ENCODE data around the gene SRCIN1.

Gene SRCIN1

DNA sequence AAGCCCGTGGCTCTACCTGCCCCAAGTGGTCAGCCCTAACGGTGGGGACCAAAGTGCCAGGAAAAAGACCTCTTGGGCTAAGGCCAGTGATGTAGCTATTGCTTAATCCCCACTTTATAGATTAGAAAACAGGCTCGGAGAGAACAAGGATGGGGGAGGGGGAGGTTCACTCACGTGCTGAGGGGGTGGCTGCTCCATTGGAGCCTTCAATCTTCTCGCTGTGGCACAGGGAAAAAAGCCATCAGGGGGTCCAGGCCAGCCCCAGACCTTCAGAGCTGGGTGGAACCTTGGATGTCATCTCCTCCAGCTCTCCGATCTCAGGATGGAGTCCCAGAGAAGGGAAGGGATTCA is 45.9 kb downstream of the SRCIN1 start:
- no peak for DNase-seq

GRCh38 chr17:38559051-38559879 is 46.5 kb downstream of the SRCIN1 start:
- peak; percentile 88 to 91 for DNase-seq

DNA sequence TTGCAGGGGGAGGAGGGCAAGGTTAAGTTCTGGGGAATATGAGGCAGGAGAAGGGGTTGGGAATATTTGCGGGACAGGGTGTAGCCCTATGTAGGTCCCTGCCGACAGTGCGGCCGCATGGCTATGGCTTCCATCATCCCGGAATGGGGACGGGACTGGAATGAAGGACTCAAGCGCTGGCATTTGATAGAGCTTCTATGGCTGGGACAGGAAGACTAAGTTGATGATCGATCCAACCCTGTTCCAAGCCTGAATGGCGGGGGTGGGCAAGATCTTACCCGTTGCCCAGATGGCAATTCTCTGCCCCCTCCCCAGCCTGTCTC is 47.1 kb downstream of the SRCIN1 start:
- DNase-seq: no peak

- peak; percentile 88 to 94 for DNase-seq
Measured at GRCh38 chr17:38557836-38558727, 47.7 kb downstream of the SRCIN1 start.

- DNase-seq: no peak
Measured at GRCh38 chr17:38557396-38557795, 48.4 kb downstream of the SRCIN1 start.

DNA sequence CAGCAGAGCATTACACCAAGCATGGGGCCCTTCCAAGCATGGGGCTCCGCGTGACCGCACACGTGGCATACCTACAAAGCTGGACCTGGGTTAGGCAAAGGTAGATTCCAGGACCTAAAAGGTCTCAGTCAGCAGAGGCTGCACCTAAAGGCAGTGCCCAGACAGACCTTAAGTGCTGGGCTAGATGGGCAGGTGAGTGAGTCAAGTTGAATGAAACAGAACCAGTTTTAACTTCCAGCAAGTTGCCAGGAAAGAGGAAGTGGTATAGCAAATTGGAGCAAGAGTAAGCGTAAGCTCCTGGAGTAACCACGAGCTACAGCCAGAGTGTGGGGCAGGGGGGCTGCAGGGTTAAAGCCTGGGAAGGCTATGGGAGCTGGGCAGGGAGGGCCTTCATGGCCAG is 49.5 kb downstream of the SRCIN1 start:
- no peak for DNase-seq

DNA sequence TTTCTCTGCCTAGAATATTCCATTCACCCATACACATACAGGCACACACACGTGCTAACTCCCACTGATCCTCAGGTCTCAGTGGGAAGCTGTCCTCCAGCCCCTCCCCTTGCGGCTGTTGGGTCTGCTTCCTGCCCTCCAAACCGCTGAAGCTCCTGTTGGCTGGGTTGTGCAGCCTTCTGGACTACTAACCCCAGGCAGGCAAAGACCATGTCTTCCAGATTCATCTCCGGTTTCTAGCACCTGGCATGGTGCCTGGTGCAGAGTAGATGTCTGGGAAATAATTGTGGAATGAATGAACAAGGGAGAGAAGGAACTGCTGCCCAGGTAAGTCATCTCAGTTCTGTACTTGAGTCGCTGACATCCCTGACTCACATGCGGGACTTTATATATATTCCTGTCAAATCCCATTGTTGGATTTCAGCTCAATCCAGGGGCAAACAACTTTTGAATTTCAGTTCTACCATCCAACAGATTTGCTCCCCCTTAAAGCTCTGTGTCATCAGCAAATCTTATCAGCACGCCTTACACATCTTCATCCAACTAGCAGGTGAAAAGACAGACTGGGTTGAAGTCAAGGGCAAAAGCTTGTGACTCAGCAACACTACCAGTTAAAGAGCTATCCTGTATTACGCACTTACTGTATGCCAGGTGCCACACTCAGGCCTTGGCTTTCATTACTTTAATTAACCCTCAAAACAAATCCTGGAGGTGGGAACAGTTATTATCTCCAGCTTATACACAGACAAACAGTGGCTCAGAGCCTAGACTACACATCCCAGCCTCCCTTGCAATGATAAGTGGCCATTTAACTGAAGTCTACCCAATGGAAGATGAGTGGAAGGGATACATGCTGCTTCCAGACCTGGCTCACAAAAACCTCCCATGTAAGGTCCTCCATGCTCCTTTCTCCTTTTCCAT is 51.1 kb downstream of the SRCIN1 start:
- no peak for DNase-seq

DNA sequence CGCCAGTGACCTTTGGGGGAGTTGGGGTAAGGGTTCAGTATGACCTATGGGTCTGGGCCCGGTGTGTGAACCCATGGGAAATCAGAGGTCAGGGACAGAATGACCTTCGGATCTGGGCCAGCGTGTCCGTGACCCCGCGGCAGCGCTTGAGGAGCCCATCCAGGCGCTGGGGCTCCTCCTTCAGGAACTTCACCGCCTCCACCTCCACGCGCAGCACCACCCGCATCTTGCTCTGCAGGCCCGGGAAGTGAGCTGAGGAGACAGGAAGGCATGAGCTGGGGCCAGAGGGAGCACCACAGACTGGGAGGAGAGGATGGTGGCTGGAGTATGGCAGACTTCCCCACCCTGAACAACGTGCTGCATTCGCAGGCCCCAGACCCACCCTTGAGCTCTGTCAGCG is 53.4 kb downstream of the SRCIN1 start:
- no peak for DNase-seq

- no peak for DNase-seq
Measured at GRCh38 chr17:38551121-38551520, 54.6 kb downstream of the SRCIN1 start.

DNA sequence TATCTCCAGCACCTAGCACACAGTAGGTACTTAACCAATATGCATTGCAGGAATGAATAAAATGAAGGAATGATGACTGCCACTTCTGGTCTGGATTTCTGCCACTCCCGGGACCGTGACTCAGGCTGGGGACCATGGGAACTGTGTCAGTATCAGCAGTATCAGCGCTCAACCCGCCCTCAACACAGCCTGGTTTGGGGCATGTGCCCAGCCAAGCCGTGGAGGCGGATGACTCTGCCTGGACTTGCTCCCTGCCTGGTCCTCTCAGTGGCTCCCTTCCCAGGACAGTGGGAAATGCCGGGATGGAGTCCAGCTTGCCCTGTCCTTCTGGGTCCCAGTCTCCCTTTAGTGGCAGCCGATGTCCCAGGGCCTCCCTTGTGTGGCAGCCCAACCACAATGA is 55.1 kb downstream of the SRCIN1 start:
- DNase-seq: no peak

- DNase-seq: no peak
Measured at GRCh38 chr17:38549285-38549684, 56.5 kb downstream of the SRCIN1 start.

- DNase-seq: no peak
Measured at GRCh38 chr17:38547444-38547843, 58.3 kb downstream of the SRCIN1 start.

- no peak for DNase-seq
Measured at GRCh38 chr17:38546396-38546795, 59.4 kb downstream of the SRCIN1 start.

DNA sequence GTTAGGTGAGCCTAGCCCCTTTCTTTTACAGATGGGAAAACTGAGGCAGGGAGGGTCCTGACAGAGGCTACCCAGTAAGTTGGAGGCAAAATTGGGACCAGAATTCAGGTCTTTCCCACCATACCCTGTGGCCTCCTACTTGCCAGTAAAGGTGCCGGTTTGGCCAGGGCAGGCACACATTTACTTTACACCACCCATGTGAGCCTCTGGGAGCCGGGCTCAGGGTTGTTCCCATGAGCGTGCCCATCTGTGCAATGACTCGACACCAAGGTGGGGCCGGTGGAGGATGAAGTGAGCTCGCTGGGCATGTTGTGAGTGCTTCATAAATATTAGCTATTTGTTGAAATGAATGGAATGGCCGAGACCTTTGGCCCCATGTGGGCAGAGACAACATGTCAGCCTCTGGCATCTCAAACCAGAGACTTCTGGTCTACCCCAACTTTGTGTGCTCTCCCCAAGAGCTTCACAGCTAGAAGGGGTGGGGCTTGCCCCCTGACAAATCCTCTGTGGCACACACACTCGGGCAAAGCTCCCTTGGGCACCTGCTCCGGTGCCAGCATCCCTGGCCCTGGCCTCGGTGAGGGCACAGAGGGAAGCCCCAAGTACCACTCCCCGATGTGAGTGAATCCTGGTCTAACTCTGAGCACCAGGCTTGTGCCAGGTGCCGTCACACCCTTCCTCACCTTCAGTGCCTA is 60.1 kb downstream of the SRCIN1 start:
- DNase-seq: no peak

DNA sequence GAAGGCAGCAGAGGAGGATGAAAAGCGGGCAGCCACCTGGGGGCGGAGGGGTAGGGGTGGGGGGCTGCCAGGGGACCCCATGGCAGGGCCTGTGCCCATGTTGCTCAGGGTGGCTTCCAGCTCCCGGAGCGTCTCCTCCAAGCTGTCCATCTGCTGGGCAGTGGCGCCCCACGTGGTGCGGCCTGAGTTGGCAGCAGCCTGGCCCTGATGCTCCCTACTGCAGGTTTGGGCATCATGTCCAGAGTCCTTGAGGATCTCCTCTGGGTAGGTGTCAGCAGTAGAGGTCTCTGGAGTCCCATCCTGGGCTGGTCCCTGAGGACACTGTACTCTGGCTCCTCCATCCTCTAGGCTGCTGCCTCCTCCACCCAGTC is 60.9 kb downstream of the SRCIN1 start:
- no peak for DNase-seq

- no peak for DNase-seq
Measured at GRCh38 chr17:38544175-38544838, 61.4 kb downstream of the SRCIN1 start.

- no peak for DNase-seq
Measured at GRCh38 chr17:38543403-38544174, 62.2 kb downstream of the SRCIN1 start.

- no peak for DNase-seq
Measured at GRCh38 chr17:38542286-38542685, 63.5 kb downstream of the SRCIN1 start.

GRCh38 chr17:38541281-38541680 is 64.5 kb downstream of the SRCIN1 start:
- DNase-seq: no peak

GRCh38 chr17:38540514-38541045 is 65.2 kb downstream of the SRCIN1 start:
- no peak for DNase-seq

DNA sequence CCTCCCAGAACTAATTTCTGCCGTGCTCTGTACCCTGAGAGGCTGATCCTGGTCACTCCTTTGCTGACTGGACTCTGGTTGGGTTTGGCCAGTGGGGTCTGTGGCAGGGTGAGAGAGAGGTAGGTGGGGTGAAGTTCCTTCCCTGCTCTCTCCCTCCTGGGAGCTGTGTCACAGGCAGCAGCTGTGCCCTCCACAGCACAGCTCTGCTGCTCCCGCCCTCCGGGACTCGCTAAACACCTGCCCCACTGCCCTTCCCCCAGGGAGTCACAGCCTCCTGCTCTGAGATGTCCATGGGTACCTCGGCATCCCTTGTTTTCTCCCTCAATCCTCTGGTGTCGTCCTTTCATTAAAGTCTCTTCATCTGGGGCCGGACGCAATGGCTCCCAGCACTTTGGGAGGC is 66.4 kb downstream of the SRCIN1 start:
- DNase-seq: peak; percentile 16 to 35
